GM03348 (cell line): Measurements from ENCODE around the gene STK25.

Source experiments
- DNase-seq: peaks from one replicate; pipeline ENCODE4 v3.0.0; 2012; ENCODE audit warnings: low spot score

Gene STK25

GRCh38 chr2:241493092-241493491, 15.3 kb downstream of the STK25 start:
- no peak for DNase-seq

GRCh38 chr2:241492174-241492565, 16.2 kb downstream of the STK25 start:
- no peak for DNase-seq

- DNase-seq = no peak
These were observed 16.7 kb downstream of the STK25 start for GRCh38 chr2:241491549-241492173.

GRCh38 chr2:241490825-241491506, 17.4 kb downstream of the STK25 start:
- no peak for DNase-seq

- DNase-seq = no peak
These were observed 18.4 kb downstream of the STK25 start for GRCh38 chr2:241489733-241490680.

GRCh38 chr2:241489088-241489487, 19.3 kb downstream of the STK25 start:
- DNase-seq = no peak

- DNase-seq = no peak
These were observed 23.0 kb downstream of the STK25 start for GRCh38 chr2:241485172-241485911.

GRCh38 chr2:241483305-241483704, 25.1 kb downstream of the STK25 start:
- DNase-seq = no peak

- DNase-seq = no peak
These were observed 26.0 kb downstream of the STK25 start for GRCh38 chr2:241482126-241482955.

- DNase-seq = no peak
These were observed 26.7 kb downstream of the STK25 start for GRCh38 chr2:241481687-241482086.

- no peak for DNase-seq
These were observed 29.1 kb downstream of the STK25 start for GRCh38 chr2:241479026-241479898.

GRCh38 chr2:241478166-241478565, 30.2 kb downstream of the STK25 start:
- no peak for DNase-seq

- no peak for DNase-seq
These were observed 33.1 kb downstream of the STK25 start for GRCh38 chr2:241475267-241475666.

GRCh38 chr2:241473399-241473798, 35.0 kb downstream of the STK25 start:
- no peak for DNase-seq

GRCh38 chr2:241469746-241470145, 38.6 kb downstream of the STK25 start:
- DNase-seq = no peak

- no peak for DNase-seq
These were observed 40.0 kb downstream of the STK25 start for GRCh38 chr2:241468476-241468781.

- no peak for DNase-seq
These were observed 40.5 kb downstream of the STK25 start for GRCh38 chr2:241467777-241468475.

- DNase-seq = no peak
These were observed 42.2 kb downstream of the STK25 start for GRCh38 chr2:241466230-241466629.

- no peak for DNase-seq
These were observed 42.8 kb downstream of the STK25 start for GRCh38 chr2:241465543-241465942.
